Measurements from ENCODE around the gene GALC.
"Not testable (repeated sequence)": the region's sequence is repeated elsewhere in the genome, so short reads cannot be mapped to it uniquely, and the experiment has no call there.

The GALC gene

GRCh38 chr14:87992718-87993628 is at the start of gene GALC:
TSS of gene GALC (minus strand) at chr14:87993182. CDS start at chr14:87993164, 18 bp downstream.
- Mint-ChIP-seq H3K9me3 (no peaks in the 10 kb centered on the region), H3K4me3 (peak within 1 kb of the TSS; percentile 99), H3K36me3 (ENCODE audit: low read depth) (peaks cover 9% of the 10 kb centered on the region), H3K27me3 (ENCODE audit: low read depth) (no peaks in the 10 kb centered on the region), H3K27ac (peak within 1 kb of the TSS; percentile 99), H3K4me1 (ENCODE audit: low read depth) (peaks cover 58% of the 10 kb centered on the region)

GRCh38 chr14:88040146-88040545 is 47.2 kb upstream of the GALC start:
- no peaks in the 10 kb centered on the region for H3K36me3 Mint-ChIP-seq (ENCODE audit: low read depth)
- H3K4me1 Mint-ChIP-seq (ENCODE audit: low read depth): peaks cover 8% of the 10 kb centered on the region
- H3K27me3 Mint-ChIP-seq (ENCODE audit: low read depth): peaks cover 3% of the 10 kb centered on the region
- H3K9me3 Mint-ChIP-seq: no peaks in the 10 kb centered on the region
- H3K27ac Mint-ChIP-seq: no peak overlapping the region
- no peak overlapping the region for H3K4me3 Mint-ChIP-seq

GRCh38 chr14:88039197-88039596 is 46.2 kb upstream of the GALC start:
- Mint-ChIP-seq H3K36me3 (ENCODE audit: low read depth) (no peaks in the 10 kb centered on the region), H3K27me3 (ENCODE audit: low read depth) (peaks cover 3% of the 10 kb centered on the region), H3K27ac (no peak overlapping the region), H3K4me1 (ENCODE audit: low read depth) (peaks cover 3% of the 10 kb centered on the region), H3K9me3 (no peaks in the 10 kb centered on the region), H3K4me3 (no peak overlapping the region)

- Mint-ChIP-seq H3K4me3 (no peak overlapping the region), H3K27ac (no peak overlapping the region), H3K36me3 (ENCODE audit: low read depth) (no peaks in the 10 kb centered on the region), H3K4me1 (ENCODE audit: low read depth) (peaks cover 2% of the 10 kb centered on the region), H3K27me3 (ENCODE audit: low read depth) (peaks cover 3% of the 10 kb centered on the region), H3K9me3 (no peaks in the 10 kb centered on the region)
These were observed 44.3 kb upstream of the GALC start for GRCh38 chr14:88037325-88037724.

GRCh38 chr14:88036422-88036821 is 43.4 kb upstream of the GALC start:
- H3K27me3 Mint-ChIP-seq (ENCODE audit: low read depth): peaks cover 3% of the 10 kb centered on the region
- H3K27ac Mint-ChIP-seq: no peak overlapping the region
- no peaks in the 10 kb centered on the region for H3K9me3 Mint-ChIP-seq
- peaks cover 4% of the 10 kb centered on the region for H3K4me1 Mint-ChIP-seq (ENCODE audit: low read depth)
- H3K36me3 Mint-ChIP-seq (ENCODE audit: low read depth): no peaks in the 10 kb centered on the region
- no peak overlapping the region for H3K4me3 Mint-ChIP-seq

GRCh38 chr14:88034076-88034475 is 41.1 kb upstream of the GALC start:
- Mint-ChIP-seq H3K4me3 (no peak overlapping the region), H3K27me3 (ENCODE audit: low read depth) (peaks cover 3% of the 10 kb centered on the region), H3K27ac (no peak overlapping the region), H3K4me1 (ENCODE audit: low read depth) (peaks cover 21% of the 10 kb centered on the region), H3K9me3 (no peaks in the 10 kb centered on the region), H3K36me3 (ENCODE audit: low read depth) (peaks cover 5% of the 10 kb centered on the region)

- Mint-ChIP-seq H3K27ac (no peak overlapping the region), H3K27me3 (ENCODE audit: low read depth) (peaks cover 3% of the 10 kb centered on the region), H3K9me3 (peaks cover 4% of the 10 kb centered on the region), H3K4me3 (no peak overlapping the region), H3K4me1 (ENCODE audit: low read depth) (peaks cover 20% of the 10 kb centered on the region), H3K36me3 (ENCODE audit: low read depth) (peaks cover 7% of the 10 kb centered on the region)
These were observed 39.4 kb upstream of the GALC start for GRCh38 chr14:88032373-88032772.

- Mint-ChIP-seq H3K36me3 (ENCODE audit: low read depth) (peaks cover 10% of the 10 kb centered on the region), H3K27me3 (ENCODE audit: low read depth) (no peaks in the 10 kb centered on the region), H3K9me3 (peaks cover 4% of the 10 kb centered on the region), H3K4me3 (no peak overlapping the region), H3K4me1 (ENCODE audit: low read depth) (peaks cover 32% of the 10 kb centered on the region), H3K27ac (no peak overlapping the region)
These were observed 37.9 kb upstream of the GALC start for GRCh38 chr14:88030892-88031291.

- Mint-ChIP-seq H3K4me3 (peak overlapping the region; percentile 62), H3K36me3 (ENCODE audit: low read depth) (peaks cover 11% of the 10 kb centered on the region), H3K9me3 (peaks cover 4% of the 10 kb centered on the region), H3K27ac (peak overlapping the region; percentile 11), H3K4me1 (ENCODE audit: low read depth) (peaks cover 39% of the 10 kb centered on the region), H3K27me3 (ENCODE audit: low read depth) (no peaks in the 10 kb centered on the region)
These were observed 37.1 kb upstream of the GALC start for GRCh38 chr14:88030079-88030478.

- Mint-ChIP-seq H3K36me3 (ENCODE audit: low read depth) (peaks cover 11% of the 10 kb centered on the region), H3K27ac (no peak overlapping the region), H3K27me3 (ENCODE audit: low read depth) (no peaks in the 10 kb centered on the region), H3K4me3 (no peak overlapping the region), H3K4me1 (ENCODE audit: low read depth) (peaks cover 43% of the 10 kb centered on the region), H3K9me3 (peaks cover 4% of the 10 kb centered on the region)
These were observed 36.5 kb upstream of the GALC start for GRCh38 chr14:88029500-88029899.

- H3K4me1 Mint-ChIP-seq (ENCODE audit: low read depth): peaks cover 60% of the 10 kb centered on the region
- H3K4me3 Mint-ChIP-seq: peak overlapping the region; percentile 52
- no peaks in the 10 kb centered on the region for H3K27me3 Mint-ChIP-seq (ENCODE audit: low read depth)
- peaks cover 4% of the 10 kb centered on the region for H3K9me3 Mint-ChIP-seq
- peaks cover 13% of the 10 kb centered on the region for H3K36me3 Mint-ChIP-seq (ENCODE audit: low read depth)
- peak overlapping the region; percentile 80 for H3K27ac Mint-ChIP-seq
These were observed 33.9 kb upstream of the GALC start for GRCh38 chr14:88026890-88027289.

- Mint-ChIP-seq H3K9me3 (peaks cover 8% of the 10 kb centered on the region), H3K4me3 (no peak overlapping the region), H3K27me3 (ENCODE audit: low read depth) (no peaks in the 10 kb centered on the region), H3K36me3 (ENCODE audit: low read depth) (peaks cover 18% of the 10 kb centered on the region), H3K4me1 (ENCODE audit: low read depth) (peaks cover 57% of the 10 kb centered on the region), H3K27ac (no peak overlapping the region)
These were observed 32.3 kb upstream of the GALC start for GRCh38 chr14:88025313-88025712.

- H3K9me3 Mint-ChIP-seq; H3K27me3 Mint-ChIP-seq (ENCODE audit: low read depth): not testable (repeated sequence)
- Mint-ChIP-seq H3K36me3 (ENCODE audit: low read depth) (peaks cover 20% of the 10 kb centered on the region), H3K27ac (peak overlapping the region; percentile 64), H3K4me1 (ENCODE audit: low read depth) (peaks cover 57% of the 10 kb centered on the region), H3K4me3 (peak overlapping the region; percentile 18)
These were observed 31.5 kb upstream of the GALC start for GRCh38 chr14:88024252-88025086.

- no peak overlapping the region for H3K4me3 Mint-ChIP-seq
- H3K4me1 Mint-ChIP-seq (ENCODE audit: low read depth): peaks cover 56% of the 10 kb centered on the region
- H3K27ac Mint-ChIP-seq: peak overlapping the region; percentile 64
These were observed 30.7 kb upstream of the GALC start for GRCh38 chr14:88023658-88024187.

More at GRCh38 chr14:88023658-88024187, 30.7 kb upstream of the GALC start:
- H3K9me3 Mint-ChIP-seq: peaks cover 7% of the 10 kb centered on the region
- H3K36me3 Mint-ChIP-seq (ENCODE audit: low read depth): peaks cover 20% of the 10 kb centered on the region
- no peaks in the 10 kb centered on the region for H3K27me3 Mint-ChIP-seq (ENCODE audit: low read depth)

Measured in T-helper 1 cell treated with Interleukin-12 subunit alpha and Interleukin-12 subunit beta and Interleukin-4 antibody, amounts not matched to agents 30 μg/mL and 1 μg/mL, for 36 hours (primary cell).